NCI-H1694 treated with DMSO at 0.1 percent for 48 hours (cell line): ENCODE measurements around the gene POU4F3.

Experiments
- DNase-seq: peaks from one replicate; lab custom pipeline; 2025; lab: John Stamatoyannopoulos, UW

Gene POU4F3

DNA sequence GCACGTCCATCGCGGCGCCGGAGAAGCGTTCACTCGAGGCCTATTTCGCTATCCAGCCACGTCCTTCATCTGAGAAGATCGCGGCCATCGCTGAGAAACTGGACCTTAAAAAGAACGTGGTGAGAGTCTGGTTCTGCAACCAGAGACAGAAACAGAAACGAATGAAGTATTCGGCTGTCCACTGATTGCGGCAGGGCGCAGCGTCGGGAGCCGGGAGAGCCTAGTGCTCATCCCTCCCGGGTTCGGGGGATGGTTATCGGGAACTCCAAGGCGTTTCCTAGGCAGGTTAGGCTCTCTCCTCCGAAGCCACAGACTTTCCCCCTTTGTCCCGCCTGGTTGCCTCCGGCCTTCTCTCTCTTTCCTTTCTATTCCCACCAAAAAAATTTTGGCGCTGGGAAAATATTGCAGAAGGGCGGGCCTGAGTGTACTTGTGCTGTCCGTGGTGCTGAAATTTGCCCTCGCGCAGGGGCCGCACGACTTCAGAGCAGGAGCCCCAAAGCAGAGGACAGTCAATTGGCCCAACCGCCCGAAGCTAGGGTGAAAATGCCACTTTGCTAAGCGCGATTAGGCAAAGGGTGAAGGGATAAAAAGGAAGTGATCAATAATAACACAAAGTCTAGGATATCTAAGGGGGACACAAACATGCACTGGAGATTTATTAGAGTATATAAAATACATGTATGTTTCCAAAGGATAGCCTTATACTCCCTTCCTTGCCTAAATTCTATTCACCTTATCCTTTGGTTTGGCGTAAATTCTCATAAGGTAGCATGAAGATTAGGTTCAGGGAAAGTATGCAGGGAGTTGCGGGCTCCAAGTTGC is 1.8 kb downstream of the POU4F3 start:
- no peak for DNase-seq

DNA sequence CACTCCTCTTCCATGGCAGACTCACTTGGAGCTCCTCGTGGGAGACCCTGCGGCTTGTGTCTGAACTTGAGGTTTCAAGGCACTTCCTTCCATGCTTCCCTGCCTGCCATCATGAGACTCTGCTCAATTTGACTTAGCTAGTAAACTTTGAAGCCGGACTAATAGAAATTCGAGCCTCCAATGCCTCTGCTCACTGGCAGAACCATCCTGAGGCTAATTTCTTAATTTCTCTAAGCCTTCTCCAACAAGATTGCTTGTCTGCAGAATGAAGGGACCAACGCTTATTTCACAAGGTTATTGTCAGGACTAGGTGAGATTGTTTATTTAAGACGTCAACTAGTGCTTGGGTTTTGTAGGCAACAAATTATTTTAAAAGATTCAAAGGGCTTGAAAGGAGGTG is 3.2 kb downstream of the POU4F3 start:
- DNase-seq: no peak

DNA sequence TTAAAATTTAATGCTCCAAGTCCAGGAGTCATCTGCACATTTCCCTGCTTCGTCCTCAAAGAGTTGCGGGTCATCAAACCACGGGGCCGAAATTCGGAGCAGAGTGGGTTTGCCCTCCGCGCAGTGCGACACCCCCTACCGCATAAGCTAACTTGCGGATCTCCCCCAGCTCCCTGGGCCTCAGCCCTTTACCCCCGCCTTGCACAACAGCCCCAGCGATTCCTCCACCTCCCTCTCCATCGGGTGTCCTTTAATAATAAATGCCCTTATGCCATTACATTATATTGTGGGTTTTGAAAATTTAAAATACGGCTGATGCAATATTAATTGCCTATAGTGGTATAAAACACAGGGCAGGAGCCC is 3.9 kb downstream of the POU4F3 start:
- no peak for DNase-seq

DNA sequence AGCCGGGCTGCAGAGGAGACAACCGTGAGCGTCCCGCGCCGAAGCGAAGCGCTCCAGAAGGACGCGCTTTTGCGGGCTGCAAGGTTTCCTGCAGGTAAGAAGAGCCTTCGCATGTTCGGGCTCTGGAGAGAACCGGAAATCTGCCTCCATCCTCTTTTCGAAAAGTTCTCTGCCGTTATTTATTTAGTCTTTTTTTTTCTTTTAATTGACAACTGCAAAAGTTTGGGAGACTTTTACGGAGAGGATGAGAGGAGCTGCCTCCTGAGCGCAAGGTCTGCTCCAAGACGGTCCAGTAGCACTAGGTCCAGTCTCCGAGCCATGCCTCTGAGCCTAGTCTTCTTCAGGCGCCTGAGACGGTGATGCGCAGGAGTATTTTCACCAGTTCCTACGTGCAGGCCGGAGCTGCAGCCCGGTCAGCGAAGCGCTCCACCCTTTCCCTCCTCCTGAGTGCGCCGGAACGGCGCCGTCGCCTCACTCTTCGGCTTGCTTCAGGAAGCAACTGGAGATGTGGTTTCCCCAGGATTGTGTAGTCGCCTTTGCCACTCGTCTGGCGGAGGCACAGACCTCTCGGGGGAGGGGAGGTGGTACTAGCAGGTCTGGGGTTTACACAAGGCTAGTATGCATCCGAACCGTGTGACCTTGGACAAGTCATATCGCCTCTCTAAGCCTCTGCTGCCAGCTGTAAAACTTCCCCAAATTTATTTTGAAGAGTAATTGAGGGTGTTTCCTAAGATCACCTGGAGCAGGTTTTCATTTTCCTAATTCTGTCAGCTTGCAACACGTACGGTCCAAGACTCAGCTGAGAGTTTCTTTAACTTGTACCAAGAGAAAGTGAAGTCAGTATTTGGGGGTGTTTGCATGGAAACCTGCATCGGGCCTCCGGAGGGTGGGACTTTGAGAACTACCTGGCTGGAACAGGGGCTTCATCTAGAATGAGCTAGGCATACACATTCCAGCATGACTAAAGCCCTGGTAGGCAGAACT is 4.5 kb downstream of the POU4F3 start:
- no peak for DNase-seq

DNA sequence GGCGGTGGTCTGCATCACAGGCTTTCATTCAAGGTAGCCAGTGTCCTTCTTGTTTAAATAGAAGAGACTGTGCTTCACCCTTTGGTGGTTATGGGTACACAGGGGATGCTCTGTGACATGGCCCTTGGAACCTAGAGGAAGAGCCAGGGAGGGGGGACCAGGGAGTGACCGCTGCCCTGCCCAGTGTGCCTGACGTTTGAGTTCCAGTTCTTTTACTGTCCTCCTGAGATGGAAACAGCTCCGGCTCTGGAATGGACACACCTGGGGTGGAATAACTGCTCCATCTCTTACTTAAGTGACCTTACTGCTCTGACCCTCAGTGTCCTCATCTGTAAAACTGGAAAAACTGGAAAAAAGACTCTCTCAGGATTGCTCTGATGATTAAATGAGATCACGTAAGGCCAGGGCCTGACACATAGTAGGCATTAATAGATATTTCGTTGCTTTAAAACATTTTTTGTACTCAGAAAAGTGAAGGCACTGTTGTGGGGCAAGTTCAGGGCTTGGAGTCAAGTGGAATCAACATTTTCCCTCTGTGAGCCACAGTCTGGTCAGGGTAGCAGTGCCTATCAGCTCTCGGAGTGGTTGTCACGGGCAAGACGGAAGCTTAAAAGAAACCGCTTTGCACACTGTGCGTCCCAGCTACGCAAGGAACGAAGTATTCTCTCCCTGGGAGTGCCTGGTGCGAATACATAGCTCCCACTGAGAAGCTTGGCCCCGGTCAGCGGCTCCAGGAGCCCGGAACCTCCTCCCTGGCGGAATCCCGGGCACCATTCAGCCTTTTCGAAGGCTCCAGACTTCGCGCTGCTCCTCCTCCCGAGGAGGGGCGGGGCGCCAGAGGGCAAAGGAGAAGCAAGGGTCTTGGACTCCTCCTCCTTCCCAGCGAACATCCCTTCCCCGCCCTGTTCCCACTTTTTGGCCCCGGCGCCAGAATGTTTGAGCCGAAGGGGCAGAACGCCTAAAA is 5.8 kb downstream of the POU4F3 start:
- DNase-seq: no peak

DNA sequence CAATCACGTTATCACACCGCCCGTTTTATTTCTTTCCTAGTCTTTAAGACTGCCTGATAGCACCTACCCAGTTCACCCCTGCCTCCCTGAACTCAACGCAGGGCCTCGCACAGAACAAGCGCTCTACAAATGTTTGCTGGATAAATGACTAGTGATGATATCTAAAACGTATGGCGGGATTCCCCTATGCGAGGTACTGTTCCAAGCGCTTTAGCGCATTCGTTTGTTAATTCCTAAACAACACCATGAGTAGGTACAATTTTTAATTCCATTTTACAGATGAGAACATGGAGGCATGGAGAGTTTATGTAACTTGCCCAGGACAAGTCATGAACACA is 6.6 kb downstream of the POU4F3 start:
- no peak for DNase-seq

DNA sequence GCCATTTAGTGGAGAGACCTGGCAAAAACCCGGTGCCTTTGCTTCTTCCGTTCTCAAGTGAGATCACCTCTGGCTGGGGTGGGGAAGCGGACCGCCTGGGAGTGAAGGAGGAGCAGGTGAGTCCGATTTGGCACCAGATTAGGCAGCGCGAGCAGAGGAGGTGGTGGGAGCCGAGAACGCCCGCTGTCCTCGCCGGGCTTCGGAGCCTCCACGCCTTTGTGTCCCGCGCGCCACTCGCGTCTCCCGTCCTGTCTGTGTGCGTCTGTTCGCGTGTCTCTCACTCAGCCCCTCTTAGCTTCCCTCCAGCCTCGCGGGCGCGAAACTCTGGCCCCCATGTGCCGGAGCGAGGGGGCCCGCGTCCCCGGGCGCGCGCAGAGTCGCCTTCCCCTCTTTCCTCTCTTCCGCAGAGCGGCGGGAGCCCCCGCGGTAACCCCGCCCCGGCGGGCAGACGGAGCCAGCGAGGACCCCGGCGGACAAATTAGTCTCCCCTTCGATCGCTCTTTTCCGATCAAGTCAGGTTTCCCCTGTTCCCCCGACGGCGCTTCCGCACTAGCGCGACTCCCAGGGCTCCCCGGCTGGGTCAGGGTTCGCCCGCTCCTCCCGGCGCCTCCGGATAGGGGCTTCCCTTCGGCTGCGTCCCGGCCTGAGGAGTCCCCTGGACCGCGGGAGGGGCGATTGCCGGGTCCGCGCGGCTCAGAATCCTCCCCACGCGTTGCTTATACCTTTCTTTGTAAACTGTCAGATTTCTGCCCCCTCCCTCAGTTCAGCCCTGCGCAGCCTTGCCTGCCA is 7.1 kb downstream of the POU4F3 start:
- DNase-seq: no peak

DNA sequence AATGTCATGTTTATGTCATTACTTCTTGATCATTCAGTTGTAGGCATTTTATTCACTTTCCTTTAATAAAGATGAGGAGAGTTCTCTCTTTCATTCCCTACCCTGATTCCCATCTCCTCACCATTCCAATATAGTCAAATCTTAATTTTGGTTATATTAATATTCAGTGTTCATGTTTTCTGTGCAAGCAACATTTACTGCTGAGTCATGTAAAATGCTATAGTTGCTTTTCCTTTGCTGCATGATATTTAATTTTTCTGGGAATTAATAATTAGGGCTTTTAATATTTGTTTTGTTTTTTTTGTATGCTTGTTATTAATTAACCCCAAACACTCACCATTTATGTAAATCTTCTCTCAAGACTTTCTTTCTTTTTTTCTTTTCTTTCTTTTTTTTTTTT is 18.5 kb downstream of the POU4F3 start:
- no peak for DNase-seq

DNA sequence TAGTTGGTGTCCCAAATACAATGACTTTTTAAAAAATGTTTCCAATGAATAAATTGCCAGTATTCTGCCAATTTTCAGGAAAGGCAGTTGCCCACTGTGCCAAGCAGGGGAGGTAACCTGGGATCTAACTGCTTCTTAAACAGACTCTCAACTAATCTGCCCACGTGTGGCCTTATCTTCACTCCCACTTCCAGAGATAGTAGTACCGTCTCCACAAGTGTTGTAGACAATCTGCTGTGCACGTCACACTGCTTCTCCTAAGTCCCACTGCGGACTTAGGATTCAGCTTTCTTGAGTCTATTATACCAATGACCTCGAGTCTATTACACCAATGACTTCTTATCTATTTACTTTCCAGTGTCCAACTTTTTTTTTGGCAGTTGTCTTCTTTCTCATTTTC is 21.2 kb downstream of the POU4F3 start:
- no peak for DNase-seq

DNA sequence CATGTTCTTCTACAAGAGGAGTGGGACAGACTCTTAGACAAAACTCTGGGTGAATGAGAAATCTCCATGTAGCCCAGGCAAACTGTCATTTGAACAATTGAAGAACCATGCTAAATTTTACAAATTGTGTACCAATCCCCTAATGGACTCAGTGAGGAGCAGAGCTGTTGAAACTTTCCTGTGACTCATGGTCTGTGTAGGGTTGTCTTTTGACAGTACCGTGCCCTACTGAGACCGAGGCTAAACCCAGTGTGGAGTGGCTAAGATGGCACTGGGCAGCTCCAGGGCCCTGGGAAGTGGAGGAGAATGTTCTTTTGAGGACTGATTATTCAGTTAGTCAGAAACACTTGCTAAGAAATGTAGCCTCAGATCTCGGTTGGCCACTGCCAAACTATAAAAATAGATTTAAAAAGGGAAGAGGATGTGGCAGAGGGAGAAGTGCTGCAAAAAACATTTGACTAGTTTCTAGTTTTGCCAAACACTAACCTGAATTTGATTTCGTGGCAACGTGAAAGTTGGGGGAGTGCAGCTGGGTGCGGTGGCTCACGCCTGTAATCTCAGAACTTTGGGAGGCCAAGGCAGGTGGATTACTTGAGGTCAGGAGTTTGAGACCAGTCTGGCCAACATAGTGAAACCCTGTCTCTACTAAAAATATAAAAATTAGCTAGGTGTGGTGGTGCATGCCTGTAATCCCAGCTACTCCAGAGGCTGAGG is 24.7 kb downstream of the POU4F3 start:
- no peak for DNase-seq

DNA sequence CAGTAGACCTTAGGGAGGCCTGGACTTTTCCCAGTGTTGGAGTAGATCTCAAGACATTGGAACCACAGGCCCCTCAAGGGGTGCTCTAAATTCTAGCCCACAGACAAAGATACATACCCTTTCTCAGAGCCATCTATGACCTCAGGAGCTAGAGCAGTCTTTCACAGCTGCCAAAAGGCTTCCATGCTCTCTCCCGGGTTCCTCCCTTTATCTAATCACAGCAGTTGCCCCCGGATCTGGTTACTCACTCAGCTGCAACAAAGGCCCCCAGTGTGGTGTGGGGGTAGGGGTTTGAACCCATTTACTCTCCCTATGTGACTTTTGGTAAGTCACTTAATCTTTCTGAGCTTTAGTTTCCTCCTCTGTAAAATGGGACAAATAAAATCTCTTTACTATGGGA is 27.0 kb downstream of the POU4F3 start:
- DNase-seq: no peak

DNA sequence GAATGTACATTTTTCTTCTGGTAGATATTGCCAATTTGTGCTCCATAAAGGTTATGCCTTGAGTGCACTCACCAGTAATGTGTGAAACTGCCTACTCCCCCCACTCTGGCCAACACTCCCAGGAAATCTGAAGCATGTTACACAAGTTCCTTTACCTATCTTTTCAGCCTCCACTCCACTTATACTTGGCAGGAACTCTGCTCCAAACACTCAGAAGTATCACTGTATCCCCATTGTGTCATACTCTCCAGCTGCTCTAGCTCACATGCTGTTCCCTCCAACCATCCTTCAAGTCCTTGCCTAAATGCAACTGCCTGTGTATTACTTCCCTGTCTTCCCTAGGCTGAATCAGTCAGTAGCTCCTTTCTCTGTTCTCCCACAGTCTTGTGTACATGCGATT is 28.3 kb downstream of the POU4F3 start:
- DNase-seq: no peak

DNA sequence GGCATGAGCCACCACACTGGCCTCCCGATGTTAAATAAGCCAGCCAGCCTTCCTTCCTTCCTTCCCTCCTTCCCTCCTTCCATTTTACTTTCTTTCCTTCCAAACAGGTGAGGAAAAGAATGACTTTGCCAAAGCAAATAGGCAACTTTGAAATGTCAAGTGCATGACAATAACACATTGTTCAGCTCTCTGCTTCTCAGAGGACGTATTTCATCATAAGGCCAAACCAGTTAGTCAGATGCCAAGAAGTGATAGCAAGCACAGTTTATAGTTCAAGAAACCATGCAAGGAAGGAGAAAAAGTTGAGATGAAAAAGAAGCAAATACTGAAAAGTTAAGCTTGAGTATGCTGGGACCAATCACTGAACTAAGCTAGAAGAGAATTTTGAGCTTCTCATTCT is 29.5 kb downstream of the POU4F3 start:
- no peak for DNase-seq

DNA sequence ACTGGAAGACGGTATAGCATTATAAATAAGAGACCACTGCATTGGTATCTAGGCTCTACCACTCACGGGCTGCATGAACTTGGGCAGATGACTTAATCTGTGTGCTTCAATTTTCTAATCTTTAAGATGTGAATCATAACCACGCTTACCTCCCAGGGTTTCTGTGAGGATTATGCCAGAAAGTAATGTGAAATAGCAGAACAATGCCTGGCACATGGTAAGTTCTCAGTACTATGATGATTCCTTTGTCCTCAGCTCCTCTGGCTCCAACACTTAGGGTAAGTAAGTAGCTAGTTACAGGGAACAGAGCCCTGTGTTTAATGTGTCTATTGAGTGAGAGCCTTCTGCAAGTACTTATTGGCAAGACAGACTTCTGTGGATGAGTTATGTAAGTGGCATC is 31.1 kb downstream of the POU4F3 start:
- no peak for DNase-seq

DNA sequence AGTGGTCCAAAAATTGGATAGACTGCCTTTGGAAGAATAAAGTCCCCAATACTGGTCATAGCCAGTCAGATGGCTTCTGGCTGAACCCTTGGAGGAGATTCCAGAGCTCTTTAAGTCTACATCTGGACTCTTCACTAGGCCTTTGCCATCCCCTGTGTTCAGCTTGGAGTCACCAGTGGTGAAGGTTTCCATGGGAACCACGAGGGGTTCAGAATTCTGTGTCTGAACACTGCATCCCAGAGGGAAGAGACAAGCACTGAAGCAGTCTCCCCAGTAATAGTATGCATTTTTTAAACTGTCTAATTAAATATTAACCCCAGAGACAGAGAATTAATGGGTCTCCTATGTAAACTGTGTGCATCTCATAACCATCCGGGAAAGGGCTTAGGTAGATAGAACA is 38.2 kb downstream of the POU4F3 start:
- no peak for DNase-seq

DNA sequence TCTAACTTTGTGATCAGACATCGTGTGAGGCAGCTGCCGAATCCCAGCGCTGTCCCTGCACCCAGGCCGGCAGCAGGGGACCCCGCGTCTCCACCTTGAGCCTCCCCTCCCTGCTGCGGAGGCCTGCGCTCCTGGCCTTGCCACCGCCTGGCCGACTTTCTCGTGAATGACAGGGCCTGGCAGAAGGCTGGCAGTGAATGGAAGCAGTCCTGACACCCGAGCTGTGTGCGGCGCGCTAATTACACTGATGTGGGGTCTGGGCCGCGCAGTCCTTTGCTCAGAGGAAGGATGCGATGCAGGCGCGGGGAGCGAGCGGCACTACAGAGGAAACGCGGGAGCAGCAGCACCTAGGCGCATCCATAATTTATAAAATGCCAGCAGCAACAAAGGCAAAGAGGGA is 40.3 kb downstream of the POU4F3 start:
- DNase-seq: no peak

DNA sequence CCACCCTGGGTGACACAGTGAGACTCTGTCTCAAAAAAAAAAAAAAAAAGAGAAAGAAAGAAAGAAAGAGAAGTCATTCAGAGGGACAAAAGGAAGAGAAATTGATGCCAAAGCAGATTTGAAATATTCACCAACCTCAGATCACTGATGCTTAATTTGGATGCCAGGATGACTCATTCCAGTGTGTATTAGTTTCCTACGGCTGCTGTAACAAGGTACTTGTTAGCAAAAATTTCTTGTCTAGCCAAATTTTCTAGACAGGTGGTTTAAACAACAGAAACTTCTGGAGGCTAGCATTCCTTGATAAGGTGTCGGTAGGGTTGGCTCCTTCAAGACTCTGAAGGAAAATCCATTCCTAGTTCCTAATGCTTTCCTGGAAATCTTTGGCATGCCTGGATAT is 42.1 kb downstream of the POU4F3 start:
- no peak for DNase-seq

DNA sequence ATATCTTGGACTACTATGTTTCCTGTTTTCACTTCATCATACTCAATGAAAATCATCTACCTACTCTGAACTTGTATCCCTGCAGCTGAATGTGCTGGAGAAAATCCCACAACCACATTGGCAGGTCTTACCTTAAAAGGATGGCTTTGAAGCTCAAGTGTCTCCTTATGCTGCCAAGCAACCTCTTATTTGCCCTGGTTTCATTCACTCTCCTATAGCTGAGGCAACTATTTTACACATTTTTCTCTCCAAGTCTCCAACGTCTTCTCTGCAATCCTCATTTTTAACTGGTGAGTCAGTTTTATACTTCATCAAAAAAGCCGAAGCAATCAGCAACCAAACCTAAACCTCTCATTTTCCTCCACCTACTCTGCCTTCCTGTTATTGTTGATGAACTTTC is 49.7 kb downstream of the POU4F3 start:
- no peak for DNase-seq

DNA sequence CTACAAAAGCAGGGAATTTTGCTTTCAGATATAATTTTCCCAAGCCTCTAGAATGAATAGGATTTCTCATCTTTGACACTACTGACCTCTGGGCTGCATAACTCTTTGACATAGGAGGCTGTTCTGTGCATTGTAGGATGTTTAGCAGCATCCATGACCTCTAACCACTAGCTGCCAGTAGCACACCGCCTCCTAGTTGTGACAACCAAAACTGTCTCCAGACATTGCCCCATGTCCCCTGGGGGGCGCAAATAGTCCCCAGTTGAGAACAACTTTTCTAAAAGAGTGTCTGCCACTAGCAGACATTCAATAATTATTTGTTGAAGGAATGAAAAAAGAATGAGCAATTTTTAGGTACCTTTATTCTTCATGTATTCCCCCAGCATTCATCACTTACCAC is 51.8 kb downstream of the POU4F3 start:
- no peak for DNase-seq
